H9 (cell line): Measurements from ENCODE around the gene LRFN2. TPM values are rescaled to one million over a fixed set of nuclear protein-coding genes. Genes with fewer than 3 reads are reported as not detected.

Experiments used
- DNase-seq: peaks from one replicate; pipeline ENCODE4 v3.0.0-alpha.2; 2017
- H2AFZ ChIP-seq: one replicate; pipeline ENCODE4 v1.6.1; 2013; ENCODE audit warnings: mild to moderate bottlenecking, low read length, control low read depth, moderate library complexity
- H2AK5ac ChIP-seq: 2 replicates; pipeline ENCODE4 v1.6.1; 2013; ENCODE audit warnings: low read length, control low read depth, mixed read lengths; ENCODE audit not compliant: insufficient read length
- H2BK120ac ChIP-seq: one replicate; pipeline ENCODE4 v1.6.1; 2013; ENCODE audit warnings: low read depth, mild to moderate bottlenecking, low read length, control low read depth, inconsistent platforms; ENCODE audit not compliant: poor library complexity, severe bottlenecking
- H2BK12ac ChIP-seq: 2 replicates; pipeline ENCODE4 v1.6.1; 2013; ENCODE audit warnings: low read length, control low read depth, mixed read lengths, low read depth; ENCODE audit not compliant: insufficient read length
- H2BK15ac ChIP-seq: 2 replicates; pipeline ENCODE4 v1.6.1; 2013; ENCODE audit warnings: low read depth, low read length, control low read depth
- H2BK20ac ChIP-seq: one replicate; pipeline ENCODE4 v1.6.1; 2013; ENCODE audit warnings: low read depth, mild to moderate bottlenecking, low read length, control low read depth, inconsistent platforms; ENCODE audit not compliant: poor library complexity, severe bottlenecking
- H2BK5ac ChIP-seq: 2 replicates; pipeline ENCODE4 v1.6.1; 2013; ENCODE audit warnings: low read length, control low read depth, mixed read lengths; ENCODE audit not compliant: insufficient read length
- H3K14ac ChIP-seq: 2 replicates; pipeline ENCODE4 v1.6.1; 2013; ENCODE audit warnings: low read length, control low read depth; ENCODE audit not compliant: insufficient read depth
- H3K18ac ChIP-seq: 2 replicates; pipeline ENCODE4 v1.6.1; 2013; ENCODE audit warnings: low read depth, mild to moderate bottlenecking, mixed read lengths, low read length, control low read depth; ENCODE audit not compliant: insufficient read length
- H3K23ac ChIP-seq: 2 replicates; pipeline ENCODE4 v1.6.1; 2013; ENCODE audit warnings: low read length, control low read depth, mixed read lengths, low read depth; ENCODE audit not compliant: insufficient read length
- H3K23me2 ChIP-seq: 2 replicates; pipeline ENCODE4 v1.6.1; 2013; ENCODE audit warnings: low read depth, mild to moderate bottlenecking, mixed read lengths, low read length, control low read depth; ENCODE audit not compliant: insufficient read length, poor library complexity, severe bottlenecking
- H3K27ac ChIP-seq: 2 replicates; pipeline ENCODE4 v1.5.1; 2013; ENCODE audit warnings: low read length, control low read depth, mixed read lengths, low read depth; ENCODE audit not compliant: insufficient read length
- H3K27me3 ChIP-seq: 2 replicates; pipeline ENCODE4 v1.6.1; 2013; ENCODE audit warnings: low read length, control low read depth, inconsistent platforms; ENCODE audit not compliant: insufficient read depth
- H3K4ac ChIP-seq: 2 replicates; pipeline ENCODE4 v1.6.1; 2013; ENCODE audit warnings: low read depth, mild to moderate bottlenecking, control low read depth, inconsistent platforms, low read length, moderate library complexity
- H3K4me1 ChIP-seq: 2 replicates; pipeline ENCODE4 v1.6.1; 2013; ENCODE audit warnings: low read length, control low read depth, inconsistent platforms; ENCODE audit not compliant: insufficient read depth
- H3K4me2 ChIP-seq: 2 replicates; pipeline ENCODE4 v1.6.1; 2013; ENCODE audit warnings: low read length, control low read depth, mixed read lengths; ENCODE audit not compliant: insufficient read length, insufficient read depth
- H3K56ac ChIP-seq: 2 replicates; pipeline ENCODE4 v1.6.1; 2013; ENCODE audit warnings: low read depth, mild to moderate bottlenecking, mixed read lengths, low read length, control low read depth; ENCODE audit not compliant: insufficient read length
- H3K79me1 ChIP-seq: 2 replicates; pipeline ENCODE4 v1.6.1; 2013; ENCODE audit warnings: low read depth, mild to moderate bottlenecking, moderate library complexity, low read length, control low read depth, inconsistent platforms; ENCODE audit not compliant: insufficient read depth, poor library complexity, severe bottlenecking
- H3K79me2 ChIP-seq: 2 replicates; pipeline ENCODE4 v1.6.1; 2013; ENCODE audit warnings: low read length, control low read depth, inconsistent platforms; ENCODE audit not compliant: insufficient read depth
- H3K9ac ChIP-seq: 2 replicates; pipeline ENCODE4 v1.6.1; 2013; ENCODE audit warnings: low read length, control low read depth, mixed read lengths; ENCODE audit not compliant: insufficient read length; ENCODE audit errors: extremely low read depth
- H3K9me3 ChIP-seq: one replicate; pipeline ENCODE4 v1.6.1; 2013; ENCODE audit warnings: low read depth, low read length, inconsistent platforms; ENCODE audit not compliant: control insufficient read depth
- H3T11ph ChIP-seq: one replicate; pipeline ENCODE4 v1.6.1; 2013; ENCODE audit warnings: mild to moderate bottlenecking, low read length, control low read depth, inconsistent platforms
- H4K20me1 ChIP-seq: one replicate; pipeline ENCODE4 v1.6.1; 2013; ENCODE audit not compliant: control insufficient read depth, insufficient read length, insufficient read depth
- H4K5ac ChIP-seq: 2 replicates; pipeline ENCODE4 v1.6.1; 2013; ENCODE audit warnings: low read depth, mild to moderate bottlenecking, mixed read lengths, low read length, control low read depth; ENCODE audit not compliant: insufficient read length
- H4K8ac ChIP-seq: replicated peaks from 2 replicates; pipeline ENCODE4 v1.6.1; 2013; ENCODE audit warnings: low read length, control low read depth, mixed read lengths, low read depth; ENCODE audit not compliant: insufficient read length
- H4K91ac ChIP-seq: 2 replicates; pipeline ENCODE4 v1.6.1; 2013; ENCODE audit warnings: low read depth, mild to moderate bottlenecking, moderate library complexity, mixed read lengths, low read length, control low read depth; ENCODE audit not compliant: insufficient read length
- H3K27ac Mint-ChIP-seq, 3 experiments: 2 replicates in 2 of 3; 3 replicates in 1 of 3; pipeline ENCODE4 v1.8.0; 2020 to 2021; ENCODE audit warnings: mixed read lengths in 3 of 3, mild to moderate bottlenecking in 1 of 3, moderate library complexity in 1 of 3
- H3K27me3 Mint-ChIP-seq: 2 replicates; pipeline ENCODE4 v1.8.0; 2021; ENCODE audit warnings: low read depth, mild to moderate bottlenecking, moderate library complexity, mixed read lengths
- H3K36me3 Mint-ChIP-seq, 3 experiments: 2 replicates in 2 of 3; 3 replicates in 1 of 3; pipeline ENCODE4 v1.8.0; 2020 to 2021; ENCODE audit warnings: low read depth in 3 of 3, mixed read lengths in 3 of 3; ENCODE audit not compliant: insufficient read depth in 1 of 3
- H3K4me1 Mint-ChIP-seq, 2 experiments: 2 replicates each; pipeline ENCODE4 v1.8.0; 2020; ENCODE audit warnings: mixed read lengths in 2 of 2
- H3K4me3 Mint-ChIP-seq, 2 experiments: 2 replicates in 1 of 2; 3 replicates in 1 of 2; pipeline ENCODE4 v1.8.0; 2020 to 2021; ENCODE audit warnings: mild to moderate bottlenecking in 2 of 2, mixed read lengths in 2 of 2, moderate library complexity in 1 of 2
- H3K9me3 Mint-ChIP-seq, 2 experiments: 2 replicates in 1 of 2; 3 replicates in 1 of 2; pipeline ENCODE4 v1.8.0; 2020; ENCODE audit warnings: mild to moderate bottlenecking in 2 of 2, mixed read lengths in 2 of 2, moderate library complexity in 1 of 2
- WGBS: extraction: QIAGEN DNeasy Blood & Tissue Kit; methylation state at CpG from one replicate; pipeline ENCODE4 v1.1.7; 2013; ENCODE audit warnings: missing lambda C conversion rate, low lambda C conversion rate, mixed read lengths; ENCODE audit not compliant: insufficient read length; ENCODE audit errors: extremely low coverage; 5-methylcytosine and 5-hydroxymethylcytosine counted together
- total RNA-seq: library from RNA; stranded (reverse); gene quantifications from 2 replicates; pipeline ENCODE4 v1.2.1, GENCODE V29; 2021
- TF ChIP-seq, protein P1 (sequence below): fragments of 200-600 bp; sonication (generic); conservative IDR thresholded peaks from 3 replicates; pipeline ENCODE4 v1.8.0; 2021; ENCODE audit warnings: antibody characterized with exemption, mild to moderate bottlenecking

Gene LRFN2
- total RNA-seq, 1 experiment from 2014 or later = 0.11 TPM

DNA sequence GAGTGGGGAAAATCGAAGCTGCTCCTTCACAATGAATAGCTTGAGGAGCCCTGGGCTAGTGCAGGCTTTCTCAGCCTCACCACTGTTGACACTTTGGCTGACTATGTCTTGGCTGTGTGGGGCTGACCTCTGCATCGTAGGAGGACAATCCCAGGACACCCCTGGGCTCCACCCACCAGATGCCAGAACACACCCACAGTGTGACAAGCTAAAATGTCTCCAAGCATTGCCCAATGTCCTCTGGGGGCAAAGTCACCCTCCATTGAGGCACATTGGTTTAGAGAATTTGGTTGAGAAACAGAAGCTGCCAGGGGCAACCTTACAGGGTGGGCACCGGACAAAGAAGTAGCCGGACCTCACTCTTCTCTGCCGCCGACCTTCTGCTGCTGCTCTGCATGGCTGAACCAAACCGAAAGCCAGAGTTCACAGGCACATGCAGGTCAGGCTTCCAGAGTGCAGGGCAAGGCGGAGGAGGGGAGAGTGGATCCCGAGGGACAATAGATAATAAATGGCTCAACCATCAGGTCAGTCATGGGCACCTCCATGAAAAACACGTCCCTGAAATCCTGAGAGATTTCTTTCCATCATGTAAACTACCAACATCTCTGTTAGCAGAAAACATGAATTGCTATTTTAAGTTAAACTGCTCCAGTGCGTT is 189.0 kb downstream of the LRFN2 start:
- no peak overlapping the region for H2AK5ac ChIP-seq
- H3K4ac ChIP-seq = no peak overlapping the region
- no peaks in the 10 kb centered on the region for H4K20me1 ChIP-seq
- H3K4me1 ChIP-seq = no peaks in the 10 kb centered on the region
- no peak overlapping the region for H3K18ac ChIP-seq
- H3K14ac ChIP-seq = no peak overlapping the region
- H4K8ac ChIP-seq = no peak overlapping the region
- H4K5ac ChIP-seq = no peak overlapping the region
- H4K91ac ChIP-seq = no peak overlapping the region
- no peaks in the 10 kb centered on the region; the same call in 1 of the 2 replicates for H3K27me3 Mint-ChIP-seq
- no CpG with 5 or more reads among the region's 11 CpGs for WGBS
- no peaks in the 10 kb centered on the region for H3K9me3 ChIP-seq
- H3K23me2 ChIP-seq = no peaks in the 10 kb centered on the region
- H3K56ac ChIP-seq = no peak overlapping the region
- H3K9ac ChIP-seq = no peak overlapping the region
- H3K79me2 ChIP-seq = no peaks in the 10 kb centered on the region
- no peak overlapping the region for H3K27ac ChIP-seq
- no peaks in the 10 kb centered on the region for H3K79me1 ChIP-seq
- H3K23ac ChIP-seq = no peak overlapping the region
- H2BK5ac ChIP-seq = no peak overlapping the region
- TF ChIP-seq, protein P1, sequence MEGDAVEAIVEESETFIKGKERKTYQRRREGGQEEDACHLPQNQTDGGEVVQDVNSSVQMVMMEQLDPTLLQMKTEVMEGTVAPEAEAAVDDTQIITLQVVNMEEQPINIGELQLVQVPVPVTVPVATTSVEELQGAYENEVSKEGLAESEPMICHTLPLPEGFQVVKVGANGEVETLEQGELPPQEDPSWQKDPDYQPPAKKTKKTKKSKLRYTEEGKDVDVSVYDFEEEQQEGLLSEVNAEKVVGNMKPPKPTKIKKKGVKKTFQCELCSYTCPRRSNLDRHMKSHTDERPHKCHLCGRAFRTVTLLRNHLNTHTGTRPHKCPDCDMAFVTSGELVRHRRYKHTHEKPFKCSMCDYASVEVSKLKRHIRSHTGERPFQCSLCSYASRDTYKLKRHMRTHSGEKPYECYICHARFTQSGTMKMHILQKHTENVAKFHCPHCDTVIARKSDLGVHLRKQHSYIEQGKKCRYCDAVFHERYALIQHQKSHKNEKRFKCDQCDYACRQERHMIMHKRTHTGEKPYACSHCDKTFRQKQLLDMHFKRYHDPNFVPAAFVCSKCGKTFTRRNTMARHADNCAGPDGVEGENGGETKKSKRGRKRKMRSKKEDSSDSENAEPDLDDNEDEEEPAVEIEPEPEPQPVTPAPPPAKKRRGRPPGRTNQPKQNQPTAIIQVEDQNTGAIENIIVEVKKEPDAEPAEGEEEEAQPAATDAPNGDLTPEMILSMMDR = no peak
- H3T11ph ChIP-seq = no peak overlapping the region
- no peak overlapping the region for H3K4me2 ChIP-seq
- H2BK120ac ChIP-seq = no peak overlapping the region
- no peak overlapping the region for H2BK20ac ChIP-seq
- no peak overlapping the region for H2BK12ac ChIP-seq
- H3K27me3 ChIP-seq = no peaks in the 10 kb centered on the region
- no peak overlapping the region for H3K4me3 Mint-ChIP-seq
- H2BK15ac ChIP-seq = no peak overlapping the region
- no peak overlapping the region for H2AFZ ChIP-seq
- H3K36me3 Mint-ChIP-seq = no peaks in the 10 kb centered on the region; a peak in 1 of 7 replicates
- H3K27ac Mint-ChIP-seq = no peak overlapping the region
- no peak for DNase-seq
- H3K9me3 Mint-ChIP-seq = peaks cover 0 to 7% of the 10 kb centered on the region in 2 experiments; a peak in 2 of 5 replicates
- peaks cover 6 to 11% of the 10 kb centered on the region in 2 experiments; a peak in 3 of 4 replicates for H3K4me1 Mint-ChIP-seq
